Karpas-422 (cell line): Measurements from ENCODE around the gene TSKU. TPM values are rescaled to one million over a fixed set of nuclear protein-coding genes. Genes with fewer than 3 reads are reported as not detected.
"Not testable (repeated sequence)": the region's sequence is repeated elsewhere in the genome, so short reads cannot be mapped to it uniquely, and the experiment has no call there.

ENCODE experiments used
- DNase-seq: peaks from one replicate; pipeline ENCODE4 v3.0.0-alpha.2; 2015
- H2AFZ ChIP-seq: fragments of 200-600 bp; sonication (generic); 2 replicates; pipeline ENCODE4 v1.6.1; 2014; ENCODE audit warnings: antibody characterized with exemption, low read length, mixed read lengths
- H3K27ac ChIP-seq: fragments of 200-600 bp; sonication (generic); 2 replicates; pipeline ENCODE4 v1.5.1; 2014; ENCODE audit warnings: mild to moderate bottlenecking, low read length, moderate library complexity
- H3K27me3 ChIP-seq: fragments of 200-600 bp; sonication (generic); 2 replicates; pipeline ENCODE4 v1.6.1; 2014; ENCODE audit warnings: low read length, mixed read lengths
- H3K36me3 ChIP-seq: fragments of 200-600 bp; sonication (generic); 2 replicates; pipeline ENCODE4 v1.6.1; 2014; ENCODE audit warnings: low read length, mixed read lengths; ENCODE audit not compliant: insufficient read depth
- H3K4me1 ChIP-seq: fragments of 200-600 bp; sonication (generic); 2 replicates; pipeline ENCODE4 v1.6.1; 2014; ENCODE audit warnings: mild to moderate bottlenecking, low read length, mixed read lengths
- H3K4me2 ChIP-seq: fragments of 200-600 bp; sonication (generic); 2 replicates; pipeline ENCODE4 v1.6.1; 2014; ENCODE audit warnings: low read length, low read depth, mild to moderate bottlenecking; ENCODE audit not compliant: poor library complexity, severe bottlenecking
- H3K4me3 ChIP-seq: fragments of 200-600 bp; sonication (generic); 2 replicates; pipeline ENCODE4 v1.5.1; 2014; ENCODE audit warnings: mild to moderate bottlenecking, antibody characterized with exemption, low read length, mixed read lengths
- H3K79me2 ChIP-seq: fragments of 200-600 bp; sonication (generic); 2 replicates; pipeline ENCODE4 v1.6.1; 2014; ENCODE audit warnings: mild to moderate bottlenecking, low read length, mixed read lengths
- H3K9ac ChIP-seq: fragments of 200-600 bp; sonication (generic); 2 replicates; pipeline ENCODE4 v1.6.0; 2014; ENCODE audit warnings: low read length
- H3K9me2 ChIP-seq: fragments of 200-600 bp; sonication (generic), shearing (Covaris generic); replicated peaks from 2 replicates; pipeline ENCODE4 v1.6.0; 2014; ENCODE audit warnings: mild to moderate bottlenecking, low read length, moderate library complexity; ENCODE audit not compliant: insufficient read depth
- H3K9me3 ChIP-seq: fragments of 300-700, 200-600 bp; sonication (generic); 2 replicates; pipeline ENCODE4 v1.6.1; 2014; ENCODE audit warnings: low read length, mixed read lengths
- H4K20me1 ChIP-seq: fragments of 200-600 bp; sonication (generic); 2 replicates; pipeline ENCODE4 v1.6.1; 2014; ENCODE audit warnings: mild to moderate bottlenecking, antibody characterized with exemption, low read length, low read depth; ENCODE audit not compliant: insufficient read depth
- total RNA-seq: library from RNA; depleted of rRNA; stranded (reverse); fragments of >200 nt; shearing (Covaris generic); gene quantifications from 2 replicates; pipeline ENCODE4 v1.2.3, GENCODE V29; 2014; ENCODE audit warnings: low replicate concordance; rRNA removed

The TSKU gene, protein sequence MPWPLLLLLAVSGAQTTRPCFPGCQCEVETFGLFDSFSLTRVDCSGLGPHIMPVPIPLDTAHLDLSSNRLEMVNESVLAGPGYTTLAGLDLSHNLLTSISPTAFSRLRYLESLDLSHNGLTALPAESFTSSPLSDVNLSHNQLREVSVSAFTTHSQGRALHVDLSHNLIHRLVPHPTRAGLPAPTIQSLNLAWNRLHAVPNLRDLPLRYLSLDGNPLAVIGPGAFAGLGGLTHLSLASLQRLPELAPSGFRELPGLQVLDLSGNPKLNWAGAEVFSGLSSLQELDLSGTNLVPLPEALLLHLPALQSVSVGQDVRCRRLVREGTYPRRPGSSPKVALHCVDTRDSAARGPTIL
- total RNA-seq, result not detected in 2 replicates

DNA sequence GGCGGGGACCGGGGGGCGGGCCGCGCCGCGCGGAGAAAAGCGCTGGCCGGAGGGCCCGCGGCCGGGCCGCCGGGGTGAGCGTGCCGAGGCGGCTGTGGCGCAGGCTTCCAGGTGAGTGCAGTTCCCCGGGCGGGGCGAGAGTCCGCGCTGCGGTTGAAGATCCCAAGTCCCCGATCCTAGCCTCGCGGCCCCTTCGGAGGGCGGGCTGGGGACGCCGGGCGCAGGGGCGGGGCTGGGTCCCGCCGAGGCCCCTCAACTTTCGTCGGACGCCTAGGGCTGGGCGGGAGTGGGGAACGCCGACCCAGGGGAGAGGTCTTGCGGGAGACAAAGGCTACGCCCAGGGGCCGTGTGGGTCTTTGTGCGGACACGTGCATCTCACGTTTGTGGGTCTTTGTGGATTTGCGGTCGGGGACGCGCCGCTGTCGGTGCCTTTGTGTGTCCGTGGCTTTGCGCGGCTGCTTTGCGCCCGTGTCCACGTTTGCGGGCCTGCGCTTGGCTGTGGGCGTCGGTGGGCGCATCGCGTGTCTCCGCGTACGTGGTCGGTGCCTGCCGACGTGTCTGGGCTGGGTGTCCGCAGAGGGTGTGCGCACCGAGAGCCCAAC, at the start of gene TSKU:
Gene TSKU (plus strand): TSS at position 63 of the 602 bp plus-strand sequence. CDS start 12,261 bp downstream, outside the sequence.
- Histone ChIP-seq H3K9me3 (no peaks in the 10 kb centered on the region), H4K20me1 (no peaks in the 10 kb centered on the region), H3K4me3 (no peak within 1 kb of the TSS), H3K27ac (no peak within 1 kb of the TSS), H3K4me1 (no peaks in the 10 kb centered on the region), H3K9me2 (no peaks in the 10 kb centered on the region), H3K4me2 (no peak within 1 kb of the TSS), H3K79me2 (no peaks in the 10 kb centered on the region), H3K36me3 (no peaks in the 10 kb centered on the region), H3K27me3 (no peaks in the 10 kb centered on the region), H3K9ac (no peak within 1 kb of the TSS), H2AFZ (no peak within 1 kb of the TSS)
- no peak for DNase-seq

DNA sequence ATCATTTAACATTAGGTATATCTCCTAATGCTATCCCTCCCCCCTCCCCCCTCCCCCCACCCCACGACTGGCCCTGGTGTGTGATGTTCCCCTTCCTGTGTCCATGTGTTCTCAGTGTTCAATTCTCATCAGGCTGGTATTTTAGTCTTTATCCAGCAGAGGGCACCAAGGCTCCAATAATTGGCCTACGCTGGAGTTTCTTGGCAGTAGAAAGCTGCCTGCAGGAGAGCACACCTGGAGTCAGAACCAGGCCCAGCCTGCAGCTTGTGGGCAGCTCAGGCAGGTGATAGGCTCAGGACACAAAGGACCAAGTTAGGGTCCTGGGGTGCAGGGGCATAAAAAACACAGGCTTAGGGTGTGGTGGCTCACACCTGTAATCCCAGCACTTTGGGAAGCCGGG, 49.2 kb upstream of the TSKU start:
- DNase-seq, result peak; percentile 70
- H3K4me3 ChIP-seq, H3K9me2 ChIP-seq, H3K4me1 ChIP-seq, H3K9me3 ChIP-seq, H4K20me1 ChIP-seq, H3K9ac ChIP-seq, H3K27ac ChIP-seq, H3K4me2 ChIP-seq, H3K27me3 ChIP-seq, H3K36me3 ChIP-seq, H2AFZ ChIP-seq, H3K79me2 ChIP-seq: not testable (repeated sequence)

DNA sequence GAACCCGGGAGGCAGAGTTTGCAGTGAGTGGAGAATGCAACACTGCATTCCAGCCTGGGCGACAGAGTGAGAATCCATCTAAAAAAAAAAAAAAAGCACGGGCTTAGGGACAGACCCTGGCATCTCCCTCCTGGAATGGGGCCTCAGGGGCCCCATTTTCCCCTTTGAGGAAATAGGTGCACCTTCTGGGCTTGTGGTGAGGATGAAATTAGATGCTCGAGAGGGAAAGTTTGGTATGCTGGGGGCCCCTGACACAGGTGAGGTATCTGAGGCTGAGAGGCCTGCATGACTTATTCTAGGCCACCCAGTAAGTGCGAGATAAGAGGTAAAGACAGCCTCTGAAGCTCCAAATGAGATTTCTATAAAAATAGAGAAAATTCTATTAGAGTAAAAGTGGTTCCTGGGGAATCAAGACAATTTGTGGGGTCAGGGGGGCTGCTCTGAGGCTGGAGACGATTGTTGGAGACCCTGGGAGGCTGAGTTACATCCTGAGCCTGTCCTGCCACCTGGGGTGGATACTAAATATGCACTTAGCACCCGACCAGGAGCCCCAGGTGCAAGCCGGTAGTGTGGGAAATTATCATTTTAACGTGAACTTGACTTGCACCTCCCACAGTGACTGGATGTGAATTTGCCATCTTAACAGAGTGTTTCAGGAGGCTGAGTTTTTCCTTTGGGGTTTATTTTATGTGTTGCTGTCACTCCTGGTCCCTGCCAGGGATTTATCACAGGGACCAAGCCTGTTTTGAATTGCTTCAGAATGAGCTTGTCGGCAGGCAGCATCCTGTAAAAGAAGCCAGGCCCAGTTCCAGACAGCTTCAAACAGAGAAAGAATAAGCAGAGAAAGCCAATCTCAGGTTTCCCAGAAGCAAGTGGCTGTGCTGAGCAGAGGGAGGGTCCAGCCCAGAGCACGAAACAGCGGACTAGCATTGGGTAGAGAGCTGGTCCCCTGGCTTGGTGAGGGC, 48.4 kb upstream of the TSKU start:
- Histone ChIP-seq H2AFZ (no peak overlapping the region), H3K4me2 (no peak overlapping the region), H3K4me1 (no peaks in the 10 kb centered on the region), H3K27me3 (no peaks in the 10 kb centered on the region), H3K27ac (no peak overlapping the region), H3K4me3 (no peak overlapping the region), H3K9me2 (no peaks in the 10 kb centered on the region), H4K20me1 (no peaks in the 10 kb centered on the region), H3K36me3 (no peaks in the 10 kb centered on the region), H3K9ac (no peak overlapping the region), H3K79me2 (no peaks in the 10 kb centered on the region), H3K9me3 (no peaks in the 10 kb centered on the region)
- DNase-seq, result peak; percentile 39

DNA sequence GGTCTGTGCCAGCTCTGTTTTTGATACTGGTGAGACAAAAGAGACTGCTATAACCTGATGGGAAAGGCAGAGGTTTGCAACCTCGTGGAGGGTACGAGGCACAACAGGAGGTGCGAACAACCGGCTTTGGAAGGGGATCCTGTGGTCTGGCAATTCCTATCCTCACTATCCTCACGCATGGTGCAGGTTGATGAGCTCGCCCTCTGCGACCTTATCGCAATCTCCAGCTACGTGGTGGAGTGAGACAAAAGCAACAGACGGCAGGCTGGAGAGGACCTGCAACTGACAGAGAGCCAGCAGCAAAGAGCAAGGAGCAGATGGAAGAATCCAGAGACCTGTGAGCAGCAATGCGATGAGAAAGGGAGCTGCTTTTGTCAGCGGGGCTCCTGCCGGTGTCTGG, 47.3 kb upstream of the TSKU start:
- no peaks in the 10 kb centered on the region for H3K9me3 ChIP-seq
- no peak for DNase-seq

DNA sequence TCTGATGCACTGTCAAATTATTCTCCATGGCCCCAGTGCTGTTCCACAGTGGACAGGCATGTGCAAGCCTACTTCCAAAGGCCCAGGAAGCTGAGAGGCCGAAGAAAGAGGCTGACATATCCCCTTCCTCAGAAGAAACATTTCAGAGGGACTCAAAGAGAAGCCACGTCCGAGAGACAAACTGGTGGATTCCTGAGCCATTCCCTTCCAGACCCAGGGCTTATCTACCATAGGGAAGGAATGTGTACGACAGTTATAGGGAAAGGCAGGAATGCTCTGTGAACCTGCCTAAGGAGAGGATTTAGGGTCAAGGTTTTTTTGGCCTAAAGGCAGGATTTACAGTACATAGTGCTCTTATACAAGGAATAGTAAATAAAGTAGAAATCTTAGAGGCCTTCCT, 46.9 kb upstream of the TSKU start:
- H3K4me2 ChIP-seq, result no peak overlapping the region
- no peak overlapping the region for H3K27ac ChIP-seq
- no peaks in the 10 kb centered on the region for H3K27me3 ChIP-seq
- H3K9me3 ChIP-seq, result no peaks in the 10 kb centered on the region
- H3K9me2 ChIP-seq, result no peaks in the 10 kb centered on the region
- H3K4me1 ChIP-seq, result no peaks in the 10 kb centered on the region
- no peak overlapping the region for H2AFZ ChIP-seq
- no peaks in the 10 kb centered on the region for H3K36me3 ChIP-seq
- H3K79me2 ChIP-seq, result no peaks in the 10 kb centered on the region
- no peak overlapping the region for H3K9ac ChIP-seq
- no peak for DNase-seq
- H3K4me3 ChIP-seq, result no peak overlapping the region
- H4K20me1 ChIP-seq, result no peaks in the 10 kb centered on the region

More for the DNA sequence above, 47.3 kb upstream of the TSKU start:
- Histone ChIP-seq H3K4me1 (no peaks in the 10 kb centered on the region), H4K20me1 (no peaks in the 10 kb centered on the region), H3K9me2 (no peaks in the 10 kb centered on the region), H3K9ac (no peak overlapping the region), H3K79me2 (no peaks in the 10 kb centered on the region), H3K27ac (no peak overlapping the region), H3K36me3 (no peaks in the 10 kb centered on the region), H3K27me3 (no peaks in the 10 kb centered on the region), H3K4me2 (no peak overlapping the region), H3K4me3 (no peak overlapping the region), H2AFZ (no peak overlapping the region)

DNA sequence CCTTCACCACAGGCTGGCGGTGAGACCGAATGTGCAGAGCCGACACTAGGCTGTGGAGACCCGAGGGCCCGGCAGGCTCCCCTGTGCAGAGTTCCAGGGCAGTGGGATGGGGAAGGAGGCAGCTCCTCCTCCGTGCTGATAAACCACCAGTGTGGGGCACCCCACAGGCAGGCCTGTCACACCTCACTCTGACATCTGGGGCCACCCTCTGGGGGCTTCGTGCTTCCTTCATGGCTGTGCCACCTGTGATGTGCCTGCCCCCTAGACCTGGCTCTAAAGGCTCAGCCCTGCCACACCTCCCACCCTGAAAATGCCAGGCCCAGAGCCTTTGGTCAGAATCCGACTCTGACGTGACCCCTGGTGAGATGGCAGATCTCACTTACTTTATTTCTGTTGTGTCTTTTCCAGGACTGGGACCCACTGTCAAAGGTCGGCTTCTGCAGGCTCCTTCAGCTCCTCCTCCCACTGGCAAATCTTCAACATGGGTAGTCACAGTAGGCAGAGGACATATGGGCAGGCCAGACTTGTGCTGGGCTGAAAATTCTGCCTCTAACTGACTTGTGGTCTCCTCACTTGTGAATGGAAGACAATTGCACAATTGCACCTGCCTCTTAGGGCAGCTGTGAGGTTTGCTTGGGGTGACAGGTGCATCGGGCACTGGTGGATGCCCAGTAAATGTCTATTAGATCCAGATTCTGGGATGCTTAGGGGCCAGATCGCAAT, 46.2 kb upstream of the TSKU start:
- Histone ChIP-seq H2AFZ (no peak overlapping the region), H3K36me3 (no peaks in the 10 kb centered on the region), H3K9me2 (no peaks in the 10 kb centered on the region), H4K20me1 (no peaks in the 10 kb centered on the region), H3K79me2 (no peaks in the 10 kb centered on the region), H3K4me2 (no peak overlapping the region), H3K9ac (no peak overlapping the region), H3K4me3 (no peak overlapping the region), H3K4me1 (no peaks in the 10 kb centered on the region), H3K27ac (no peak overlapping the region), H3K9me3 (no peaks in the 10 kb centered on the region), H3K27me3 (no peaks in the 10 kb centered on the region)
- no peak for DNase-seq

DNA sequence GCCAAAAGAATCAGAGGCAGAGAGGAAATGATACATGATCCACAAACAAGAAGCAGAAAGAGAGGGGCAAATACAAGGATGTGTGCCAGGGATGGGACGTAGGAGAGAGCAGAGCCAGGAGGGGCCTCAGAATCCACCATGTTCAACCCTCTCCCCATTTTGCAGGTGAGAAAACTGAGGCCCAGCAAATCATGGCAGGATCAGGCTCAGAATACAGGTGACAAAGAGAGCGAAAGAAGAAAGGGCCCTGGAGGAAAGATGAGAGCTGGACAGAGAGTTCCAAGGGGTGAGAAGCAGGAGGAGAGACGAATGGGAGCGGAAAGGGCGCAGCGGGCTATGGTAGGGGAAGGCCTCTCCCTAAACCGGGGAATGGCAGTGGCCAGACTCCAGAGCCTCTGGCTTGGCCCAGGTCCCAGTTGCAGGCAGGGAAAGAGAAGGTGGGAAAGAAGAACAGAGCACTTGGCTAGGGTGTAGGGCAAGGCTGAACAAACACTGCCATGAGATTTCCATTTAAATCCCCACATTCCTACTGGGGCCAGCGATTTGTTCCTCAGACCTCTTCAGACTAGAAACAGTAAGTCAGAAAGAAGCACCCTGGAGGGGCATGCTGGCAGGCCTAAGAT, 44.4 kb upstream of the TSKU start:
- no peak overlapping the region for H3K4me3 ChIP-seq
- H3K9ac ChIP-seq, result no peak overlapping the region
- H3K79me2 ChIP-seq, result no peaks in the 10 kb centered on the region
- no peak overlapping the region for H3K4me2 ChIP-seq
- no peak for DNase-seq
- no peaks in the 10 kb centered on the region for H3K9me2 ChIP-seq
- H3K36me3 ChIP-seq, result no peaks in the 10 kb centered on the region
- no peak overlapping the region for H2AFZ ChIP-seq
- H3K27ac ChIP-seq, result no peak overlapping the region
- no peaks in the 10 kb centered on the region for H3K4me1 ChIP-seq
- no peaks in the 10 kb centered on the region for H4K20me1 ChIP-seq
- H3K9me3 ChIP-seq, result no peaks in the 10 kb centered on the region
- no peaks in the 10 kb centered on the region for H3K27me3 ChIP-seq
